DMS53 treated with DMSO at 0.1 percent for 48 hours (cell line): Measurements from ENCODE around the gene ANKRD31.
"Not testable (repeated sequence)": the region's sequence is repeated elsewhere in the genome, so short reads cannot be mapped to it uniquely, and the experiment has no call there.

Source experiments
- DNase-seq: peaks from one replicate; lab custom pipeline; 2025; ENCODE audit not compliant: unreplicated experiment; lab: John Stamatoyannopoulos, UW

The ANKRD31 gene

GRCh38 chr5:75148051-75148450, 88.6 kb downstream of the ANKRD31 start:
- no peak for DNase-seq

- DNase-seq = no peak
Measured at GRCh38 chr5:75142566-75143136, 94.0 kb downstream of the ANKRD31 start.

GRCh38 chr5:75140277-75140676, 96.4 kb downstream of the ANKRD31 start:
- no peak for DNase-seq

GRCh38 chr5:75138689-75139088, 98.0 kb downstream of the ANKRD31 start:
- no peak for DNase-seq

- no peak for DNase-seq
Measured at GRCh38 chr5:75130818-75131349, 105.8 kb downstream of the ANKRD31 start.

- DNase-seq = no peak
Measured at GRCh38 chr5:75116856-75117255, 119.8 kb downstream of the ANKRD31 start.

DNA sequence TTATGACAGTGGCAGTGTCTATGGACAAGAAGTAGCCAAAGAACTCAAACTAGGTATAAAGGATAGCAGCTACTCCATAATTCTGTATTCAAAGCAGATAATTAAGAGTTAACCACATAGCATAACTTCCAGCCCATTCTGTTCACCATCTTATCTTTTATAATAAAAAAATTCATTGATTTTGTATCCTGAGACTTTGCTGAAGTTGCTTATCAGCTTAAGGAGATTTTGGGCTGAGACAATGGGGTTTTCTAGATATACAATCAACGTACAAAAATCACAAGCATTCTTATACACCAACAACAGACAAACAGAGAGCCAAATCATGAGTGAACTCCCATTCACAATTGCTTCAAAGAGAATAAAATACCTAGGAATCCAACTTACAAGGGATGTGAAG, 122.4 kb downstream of the ANKRD31 start:
- DNase-seq = not testable (repeated sequence)

DNA sequence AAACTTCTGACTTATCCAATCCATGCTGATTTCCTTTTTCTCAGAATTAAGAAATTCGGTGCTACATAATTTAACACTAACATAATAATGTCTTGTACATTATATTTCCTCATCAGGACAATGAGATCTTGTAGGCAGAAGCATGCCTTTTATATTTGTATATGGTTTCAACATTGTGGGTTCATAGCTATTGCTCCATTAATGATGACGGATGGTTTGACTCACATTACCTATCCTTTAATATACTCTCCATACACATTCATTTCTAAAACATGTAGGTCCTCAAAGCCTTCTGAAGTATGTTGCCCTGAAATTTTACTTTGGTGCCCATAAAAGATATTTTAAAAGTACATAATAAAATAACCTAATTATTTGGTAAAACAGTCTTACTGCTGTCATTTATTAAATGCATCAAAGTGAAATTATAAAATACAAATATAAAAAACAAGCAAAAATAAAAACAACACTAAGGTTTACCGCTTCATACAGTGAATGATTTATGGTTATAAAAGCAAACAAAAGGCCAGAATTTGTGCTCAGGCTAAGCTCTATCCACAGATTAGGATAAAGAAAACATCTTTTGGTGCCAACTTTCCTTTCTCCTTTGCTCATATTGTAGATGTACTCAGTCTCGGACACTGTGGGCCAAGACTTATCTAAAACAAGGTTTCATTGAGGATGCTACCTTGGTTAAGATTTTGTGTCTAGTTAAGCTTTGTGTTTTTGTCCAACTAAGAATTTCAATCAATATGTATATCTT, 123.1 kb downstream of the ANKRD31 start:
- DNase-seq = no peak

GRCh38 chr5:75108931-75109596, 127.6 kb downstream of the ANKRD31 start:
- DNase-seq = no peak

DNA sequence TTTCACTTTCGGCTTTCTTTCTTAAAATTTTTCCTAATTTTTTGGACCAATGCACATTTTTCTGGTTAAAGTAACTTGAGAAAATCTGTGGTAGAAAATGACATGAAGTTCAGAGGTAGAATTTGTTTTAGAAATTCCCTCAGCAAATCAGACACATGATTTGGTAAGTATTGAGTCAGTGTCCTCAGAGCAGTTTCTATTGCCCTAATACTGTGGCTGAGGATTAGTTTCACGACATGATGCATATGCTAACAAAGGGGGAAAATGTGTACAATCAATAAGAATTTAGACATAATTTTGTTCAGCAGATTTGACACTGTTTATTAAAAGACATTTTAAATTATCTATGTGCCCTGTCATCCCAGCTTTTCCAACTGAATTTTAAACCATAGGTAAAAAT, 128.2 kb downstream of the ANKRD31 start:
- DNase-seq = no peak

GRCh38 chr5:75095956-75096355, 140.7 kb downstream of the ANKRD31 start:
- not testable (repeated sequence) for DNase-seq

DNA sequence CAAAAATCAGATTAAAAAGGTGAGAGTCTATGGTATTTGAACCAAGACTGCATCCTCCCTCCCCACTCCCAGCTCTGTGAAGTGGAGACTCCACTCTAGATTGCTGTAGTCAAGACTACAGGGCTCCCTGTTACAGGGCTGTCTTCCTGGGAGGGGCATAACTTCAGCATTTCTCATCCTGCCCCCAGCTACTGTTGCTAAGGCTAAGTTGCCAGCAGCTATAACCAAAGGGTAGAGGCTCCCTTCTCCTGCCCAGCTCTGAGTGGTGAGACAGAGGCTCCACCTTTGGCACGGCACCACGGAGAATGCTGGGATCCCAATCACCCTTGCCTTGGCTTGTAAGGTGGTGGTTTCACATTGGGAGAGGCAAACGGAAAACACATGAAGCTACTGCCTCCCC, 145.1 kb downstream of the ANKRD31 start:
- no peak for DNase-seq

GRCh38 chr5:75089662-75090061, 147.0 kb downstream of the ANKRD31 start:
- DNase-seq = no peak

DNA sequence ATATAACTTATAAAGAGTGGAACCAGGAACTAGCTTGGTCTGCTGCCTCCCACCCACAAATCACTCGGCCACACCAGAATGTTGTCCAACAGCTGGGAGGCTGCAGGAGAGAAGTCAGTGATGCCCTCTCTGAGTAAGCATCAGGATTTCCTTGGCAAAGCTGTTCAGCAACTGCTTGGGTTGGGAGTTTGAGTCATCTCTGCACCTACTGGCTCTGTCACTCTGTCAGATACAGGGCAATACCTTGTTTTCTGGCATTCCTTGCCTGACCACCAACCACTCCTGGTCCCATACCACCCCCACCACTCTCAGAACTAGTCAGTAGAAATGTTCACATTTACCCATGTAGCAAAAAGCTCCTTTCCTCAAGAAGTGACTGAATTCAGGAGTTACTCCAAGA, 147.5 kb downstream of the ANKRD31 start:
- DNase-seq = no peak

GRCh38 chr5:75088648-75089047, 148.0 kb downstream of the ANKRD31 start:
- no peak for DNase-seq

DNA sequence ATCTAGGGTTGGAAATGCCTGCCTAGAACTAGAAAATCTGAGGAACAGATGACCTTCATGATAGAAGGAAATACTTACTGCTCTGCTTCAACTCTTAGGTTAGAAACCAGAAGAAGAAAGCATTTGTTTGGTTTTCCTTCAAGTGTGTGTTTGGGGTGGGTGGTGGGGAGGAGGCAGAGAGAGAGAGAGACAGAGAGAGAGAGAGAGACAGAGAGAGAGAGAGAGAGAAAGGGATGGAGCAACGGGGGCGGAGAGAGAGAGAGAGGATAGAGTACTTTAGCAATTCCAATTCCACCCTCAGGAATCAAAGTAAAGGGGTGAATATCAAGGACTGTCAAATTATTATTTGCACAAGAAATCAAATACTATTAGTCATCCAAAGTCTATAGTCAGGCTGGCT, 155.2 kb downstream of the ANKRD31 start:
- DNase-seq = no peak

DNA sequence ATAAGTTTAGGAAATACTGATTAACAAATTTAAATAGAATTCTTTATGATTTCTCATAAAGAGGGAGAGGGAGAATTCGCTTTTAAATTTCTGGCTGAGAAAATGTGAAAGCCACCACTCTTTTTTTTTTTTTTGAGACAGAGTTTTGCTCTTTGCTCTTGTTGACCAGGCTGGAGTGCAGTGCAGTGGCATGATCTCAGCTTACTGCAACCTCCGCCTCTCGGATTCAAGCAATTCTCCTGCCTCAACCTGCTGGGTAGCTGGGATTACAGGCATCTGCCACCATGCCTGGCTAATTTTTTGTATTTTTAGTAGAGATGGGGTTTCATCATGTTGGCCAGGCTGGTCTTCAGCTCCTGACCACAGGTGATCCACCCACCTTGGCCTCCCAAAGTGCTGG, 157.3 kb downstream of the ANKRD31 start:
- DNase-seq = not testable (repeated sequence)

GRCh38 chr5:75078027-75078426, 158.7 kb downstream of the ANKRD31 start:
- no peak for DNase-seq

DNA sequence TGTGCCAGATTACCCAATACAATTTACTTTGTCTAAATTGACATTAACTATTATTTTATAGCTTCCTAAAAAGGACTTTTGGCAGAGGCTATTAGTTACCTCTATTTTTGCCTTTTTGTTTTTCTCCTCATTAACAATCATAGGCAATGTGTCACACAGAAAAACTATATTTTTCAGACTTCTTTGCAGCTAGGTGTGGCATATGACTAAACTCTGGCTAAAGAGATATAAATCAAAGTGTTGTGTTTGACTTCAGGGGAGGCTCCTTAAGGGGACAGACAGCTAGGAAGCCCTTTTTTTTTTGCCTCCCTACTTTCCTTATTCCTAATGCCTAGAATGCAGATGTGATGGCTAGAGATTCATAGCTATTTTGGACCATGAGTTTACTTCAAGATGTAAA, 164.6 kb downstream of the ANKRD31 start:
- DNase-seq = no peak

DNA sequence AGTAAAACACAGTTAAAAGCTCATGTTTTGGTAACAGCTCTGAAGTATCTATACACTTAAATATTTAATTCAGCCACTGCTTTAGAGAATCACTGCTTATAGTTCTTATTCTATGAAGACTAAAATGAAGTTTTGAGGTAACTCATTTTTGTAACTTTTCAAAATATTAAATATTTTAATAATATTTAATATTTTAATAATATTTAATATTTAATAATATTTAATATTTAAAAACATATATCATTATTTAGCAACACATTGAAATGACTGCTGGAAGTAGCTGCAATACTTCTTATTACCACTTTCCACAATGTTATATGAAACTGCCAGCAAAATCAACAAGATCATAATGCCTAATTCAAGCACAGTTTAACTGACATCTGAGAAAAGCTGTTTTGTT, 165.6 kb downstream of the ANKRD31 start:
- no peak for DNase-seq

GRCh38 chr5:75067434-75067833, 169.2 kb downstream of the ANKRD31 start:
- no peak for DNase-seq

DNA sequence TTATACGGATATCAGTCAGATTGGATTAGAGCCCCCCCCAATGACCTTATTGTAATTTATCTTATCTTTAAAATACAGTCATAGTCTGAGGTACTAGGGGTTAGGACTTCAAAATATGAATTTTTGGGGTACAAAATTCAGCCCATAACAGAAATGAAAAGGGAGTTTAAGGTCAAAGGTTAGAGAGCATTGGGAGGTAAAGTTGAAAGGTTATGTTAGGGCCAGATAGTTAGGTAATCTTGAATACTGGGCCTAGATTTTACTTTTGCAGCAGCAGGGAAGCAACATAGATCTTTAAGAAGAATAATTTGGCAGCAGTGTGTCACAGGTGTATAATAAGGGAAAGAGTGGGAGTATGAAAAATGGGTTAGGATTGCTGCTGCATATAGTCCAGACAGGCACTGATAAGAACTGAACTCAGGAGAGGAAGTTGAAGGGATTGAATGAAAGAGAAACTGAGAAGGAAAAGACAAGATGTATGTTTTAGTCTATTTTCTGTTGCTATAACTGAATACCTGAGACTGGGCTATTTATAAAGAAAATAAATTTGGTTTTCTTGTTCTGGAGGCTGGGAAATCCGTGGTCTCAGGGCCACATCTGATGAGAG, 173.7 kb downstream of the ANKRD31 start:
- no peak for DNase-seq
